Fibroblast of villous mesenchyme (primary cell): ENCODE data around the gene ABHD14A. TPM values are rescaled to one million over a fixed set of nuclear protein-coding genes. Genes with fewer than 3 reads are reported as not detected.

Experiments used
- DNase-seq: peaks from one replicate; pipeline ENCODE4 v3.0.0-alpha.2; 2010; ENCODE audit warnings: low read depth
- H3K4me3 ChIP-seq: 2 replicates; pipeline ENCODE4 v1.5.1; 2011; ENCODE audit warnings: low read depth, mild to moderate bottlenecking, low read length
- CTCF ChIP-seq: IDR thresholded peaks from 2 replicates; pipeline ENCODE4 v1.5.1; 2012; ENCODE audit warnings: low read depth, mild to moderate bottlenecking, low read length; ENCODE audit not compliant: insufficient read depth
- total RNA-seq: library from RNA; depleted of rRNA; stranded (reverse); fragments of >200 nt; gene quantifications from 2 replicates; pipeline ENCODE4 v1.2.3, GENCODE V29; 2012

ABHD14A gene
- total RNA-seq, 1 donor = 5.2 TPM

GRCh38 chr3:51941798-51942602 lies 32.9 kb upstream of the ABHD14A start, which contains the start of the genes PARP3 and RRP9:
Gene PARP3 (plus strand): TSS chr3:51942363. CDS start chr3:51943356, 993 bp downstream.
Gene RRP9 (minus strand): TSS chr3:51941904. CDS start chr3:51941867, 37 bp downstream.
- H3K4me3 ChIP-seq = peak within 1 kb of the TSS; percentile 87
- DNase-seq = peak; percentile 100
- TF ChIP-seq CTCF = peak; percentile 99

GRCh38 chr3:51942603-51943450 lies 32.0 kb upstream of the ABHD14A start:
- peak; percentile 51 for DNase-seq
- TF ChIP-seq CTCF = no peak
- peak overlapping the region; percentile 51 for H3K4me3 ChIP-seq

- no peak for TF ChIP-seq CTCF
- no peak for DNase-seq
- H3K4me3 ChIP-seq = no peak overlapping the region
Measured at GRCh38 chr3:51943451-51944391, 31.1 kb upstream of the ABHD14A start.

GRCh38 chr3:51944451-51945021 lies 30.3 kb upstream of the ABHD14A start:
- DNase-seq = no peak
- TF ChIP-seq CTCF = no peak

GRCh38 chr3:51945031-51945840 lies 29.6 kb upstream of the ABHD14A start:
- DNase-seq = no peak
- TF ChIP-seq CTCF = no peak
- no peak overlapping the region for H3K4me3 ChIP-seq

More at GRCh38 chr3:51944451-51945021, 30.3 kb upstream of the ABHD14A start:
- H3K4me3 ChIP-seq = no peak overlapping the region
